Loucy (cell line): ENCODE data around the gene SLC51A.

Experiments used
- H2AFZ ChIP-seq: fragments of 200-600 bp; sonication (generic); 2 replicates; pipeline ENCODE4 v1.6.0; 2016; ENCODE audit warnings: antibody characterized with exemption, mild to moderate bottlenecking, low read length, moderate library complexity
- H3F3A ChIP-seq: fragments of 200-600 bp; 2 replicates; pipeline ENCODE4 v1.6.0; 2016; ENCODE audit warnings: antibody characterized with exemption, low read depth, mild to moderate bottlenecking
- H3K27me3 ChIP-seq: fragments of 200-600 bp; sonication (generic); 2 replicates; pipeline ENCODE4 v1.6.1; 2014; ENCODE audit warnings: low read length, mild to moderate bottlenecking; ENCODE audit not compliant: insufficient read depth, poor library complexity, severe bottlenecking
- H3K36me3 ChIP-seq: fragments of 200-600 bp; sonication (generic); 2 replicates; pipeline ENCODE4 v1.6.1; 2016; ENCODE audit warnings: low read length; ENCODE audit not compliant: insufficient read depth
- H3K4me1 ChIP-seq: fragments of 200-600 bp; sonication (generic); 2 replicates; pipeline ENCODE4 v1.5.1; 2014; ENCODE audit warnings: low read length, mild to moderate bottlenecking; ENCODE audit not compliant: insufficient read depth, poor library complexity, severe bottlenecking
- H3K4me2 ChIP-seq: fragments of 200-600 bp; sonication (generic); 2 replicates; pipeline ENCODE4 v1.6.0; 2014; ENCODE audit warnings: antibody characterized with exemption, low read length, low read depth, mild to moderate bottlenecking; ENCODE audit not compliant: poor library complexity, severe bottlenecking
- H3K4me3 ChIP-seq: fragments of 200-600 bp; sonication (generic); 2 replicates; pipeline ENCODE4 v1.5.1; 2014; ENCODE audit warnings: low read length, mild to moderate bottlenecking, mixed read lengths; ENCODE audit not compliant: poor library complexity, severe bottlenecking
- H3K79me2 ChIP-seq: fragments of 200-600 bp; sonication (generic); 2 replicates; pipeline ENCODE4 v1.6.1; 2014; ENCODE audit warnings: low read length; ENCODE audit not compliant: insufficient read depth
- H3K9ac ChIP-seq: fragments of 200-600 bp; sonication (generic); 2 replicates; pipeline ENCODE4 v1.6.0; 2014; ENCODE audit warnings: mild to moderate bottlenecking, low read depth, low read length, moderate library complexity; ENCODE audit not compliant: poor library complexity, severe bottlenecking
- H3K9me2 ChIP-seq: fragments of 200-600 bp; sonication (generic); replicated peaks from 2 replicates; pipeline ENCODE4 v1.6.1; 2016; ENCODE audit warnings: low read depth, low read length, mixed read lengths
- H3K9me3 ChIP-seq: fragments of 200-600 bp; sonication (generic); 2 replicates; pipeline ENCODE4 v1.6.1; 2014; ENCODE audit warnings: mild to moderate bottlenecking, antibody characterized with exemption, low read length, low read depth; ENCODE audit not compliant: insufficient read depth
- H4K20me1 ChIP-seq: fragments of 200-600 bp; sonication (generic); 2 replicates; pipeline ENCODE4 v1.6.0; 2014; ENCODE audit warnings: antibody characterized with exemption, low read length, mild to moderate bottlenecking; ENCODE audit not compliant: insufficient read depth, poor library complexity, severe bottlenecking
- CTCF ChIP-seq: fragments of 200-600 bp; sonication (generic); conservative IDR thresholded peaks from 2 replicates; pipeline ENCODE4 v1.5.1; 2014; ENCODE audit warnings: mild to moderate bottlenecking, antibody characterized with exemption, low read length
- EZH2phosphoT487 ChIP-seq: fragments of 200-600 bp; IDR thresholded peaks from 2 replicates; pipeline ENCODE4 v1.6.1; 2018; ENCODE audit warnings: antibody characterized with exemption, mild to moderate bottlenecking, moderate library complexity, borderline replicate concordance

Gene SLC51A

GRCh38 chr3:196195664-196196265 lies 20.6 kb upstream of the SLC51A start:
- peak overlapping the region; percentile 60 for H3K9ac ChIP-seq
- peaks cover 42% of the 10 kb centered on the region for H3K4me1 ChIP-seq
- no peak overlapping the region for H3K4me3 ChIP-seq
- no peaks in the 10 kb centered on the region for H4K20me1 ChIP-seq
- peak overlapping the region; percentile 58 for H3K4me2 ChIP-seq
- no peaks in the 10 kb centered on the region for H3K27me3 ChIP-seq
- H3K79me2 ChIP-seq = peaks cover 56% of the 10 kb centered on the region
- no peaks in the 10 kb centered on the region for H3K9me2 ChIP-seq
- H3K36me3 ChIP-seq = no peaks in the 10 kb centered on the region
- TF ChIP-seq CTCF (no peak), EZH2phosphoT487 (no peak)
- H3K9me3 ChIP-seq = no peaks in the 10 kb centered on the region
- H2AFZ ChIP-seq = no peak overlapping the region
- H3F3A ChIP-seq = no peaks in the 10 kb centered on the region

GRCh38 chr3:196197524-196197923 lies 18.8 kb upstream of the SLC51A start:
- peaks cover 41% of the 10 kb centered on the region for H3K79me2 ChIP-seq
- H3K4me3 ChIP-seq = no peak overlapping the region
- no peaks in the 10 kb centered on the region for H3K9me2 ChIP-seq
- H2AFZ ChIP-seq = no peak overlapping the region
- no peaks in the 10 kb centered on the region for H3K27me3 ChIP-seq
- TF ChIP-seq CTCF = no peak
- no peak for TF ChIP-seq EZH2phosphoT487
- no peaks in the 10 kb centered on the region for H4K20me1 ChIP-seq
- no peak overlapping the region for H3K4me2 ChIP-seq
- H3K36me3 ChIP-seq = no peaks in the 10 kb centered on the region
- no peaks in the 10 kb centered on the region for H3F3A ChIP-seq
- no peak overlapping the region for H3K9ac ChIP-seq
- peaks cover 35% of the 10 kb centered on the region for H3K4me1 ChIP-seq
- no peaks in the 10 kb centered on the region for H3K9me3 ChIP-seq

DNA sequence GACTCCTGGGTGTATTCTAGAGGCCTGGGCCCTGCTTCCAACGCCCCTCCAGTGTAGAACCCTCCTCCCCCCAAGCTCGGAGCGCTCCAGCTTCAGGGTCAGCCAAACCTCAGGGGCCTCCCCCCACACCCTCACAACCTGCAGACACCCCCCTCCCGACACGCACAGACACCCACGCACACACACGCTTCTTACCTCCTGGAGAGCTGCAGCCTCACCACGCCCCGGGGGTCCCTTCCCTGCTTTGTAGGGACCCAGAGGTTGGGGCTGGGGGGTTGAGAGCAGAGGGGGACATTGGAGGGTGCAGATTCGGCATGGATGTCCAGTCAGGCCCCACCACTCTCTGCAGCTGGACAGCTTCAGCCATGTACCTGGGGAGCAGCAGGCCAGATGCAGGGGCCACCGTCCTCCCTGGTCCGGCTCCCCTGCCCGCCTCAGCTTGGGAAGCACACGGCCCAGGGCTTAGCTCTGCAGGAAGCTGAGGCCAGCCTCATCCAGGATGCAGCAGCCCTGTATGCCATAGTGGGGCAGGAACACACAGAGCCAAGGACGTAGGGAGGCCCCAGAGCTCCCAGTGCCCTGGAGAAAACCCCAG lies 18.2 kb upstream of the SLC51A start:
- Histone ChIP-seq H3K4me3 (no peak overlapping the region), H4K20me1 (no peaks in the 10 kb centered on the region), H3K4me1 (peaks cover 29% of the 10 kb centered on the region), H3K4me2 (no peak overlapping the region), H3K36me3 (no peaks in the 10 kb centered on the region), H3K9me2 (no peaks in the 10 kb centered on the region), H3K27me3 (no peaks in the 10 kb centered on the region), H3F3A (no peaks in the 10 kb centered on the region), H3K79me2 (peaks cover 34% of the 10 kb centered on the region), H3K9ac (no peak overlapping the region), H3K9me3 (no peaks in the 10 kb centered on the region), H2AFZ (no peak overlapping the region)
- TF ChIP-seq EZH2phosphoT487 (no peak), CTCF (no peak)
